ENCODE results near the gene IL19.

DNA sequence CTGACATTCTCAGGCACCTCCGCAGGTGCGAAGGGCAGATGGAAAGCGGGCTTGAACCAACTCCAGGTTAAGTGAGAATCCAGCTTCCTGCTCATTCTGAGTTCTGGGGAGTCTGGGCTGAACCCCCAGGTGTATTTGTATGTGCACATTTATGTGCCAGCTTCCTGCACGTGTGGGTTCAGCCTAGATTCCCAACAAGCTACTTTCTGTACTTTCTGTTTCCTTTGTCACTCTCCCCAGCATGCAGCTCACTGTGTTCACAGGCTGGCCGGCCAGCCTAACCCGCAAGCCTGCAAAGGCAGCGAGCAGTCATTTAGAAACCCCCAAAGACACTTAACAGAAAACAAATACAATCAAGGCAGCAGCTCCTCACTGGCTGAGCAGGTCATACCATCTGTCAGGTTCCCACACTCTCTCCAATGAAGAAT, 1.3 kb upstream of the IL19 start:
- TF ChIP-seq, protein P1, sequence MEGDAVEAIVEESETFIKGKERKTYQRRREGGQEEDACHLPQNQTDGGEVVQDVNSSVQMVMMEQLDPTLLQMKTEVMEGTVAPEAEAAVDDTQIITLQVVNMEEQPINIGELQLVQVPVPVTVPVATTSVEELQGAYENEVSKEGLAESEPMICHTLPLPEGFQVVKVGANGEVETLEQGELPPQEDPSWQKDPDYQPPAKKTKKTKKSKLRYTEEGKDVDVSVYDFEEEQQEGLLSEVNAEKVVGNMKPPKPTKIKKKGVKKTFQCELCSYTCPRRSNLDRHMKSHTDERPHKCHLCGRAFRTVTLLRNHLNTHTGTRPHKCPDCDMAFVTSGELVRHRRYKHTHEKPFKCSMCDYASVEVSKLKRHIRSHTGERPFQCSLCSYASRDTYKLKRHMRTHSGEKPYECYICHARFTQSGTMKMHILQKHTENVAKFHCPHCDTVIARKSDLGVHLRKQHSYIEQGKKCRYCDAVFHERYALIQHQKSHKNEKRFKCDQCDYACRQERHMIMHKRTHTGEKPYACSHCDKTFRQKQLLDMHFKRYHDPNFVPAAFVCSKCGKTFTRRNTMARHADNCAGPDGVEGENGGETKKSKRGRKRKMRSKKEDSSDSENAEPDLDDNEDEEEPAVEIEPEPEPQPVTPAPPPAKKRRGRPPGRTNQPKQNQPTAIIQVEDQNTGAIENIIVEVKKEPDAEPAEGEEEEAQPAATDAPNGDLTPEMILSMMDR (IDR thresholded peaks at IDR 0.05; ENCODE audit: insufficient read depth, low read length): no peak
- TF ChIP-seq, protein P2, sequence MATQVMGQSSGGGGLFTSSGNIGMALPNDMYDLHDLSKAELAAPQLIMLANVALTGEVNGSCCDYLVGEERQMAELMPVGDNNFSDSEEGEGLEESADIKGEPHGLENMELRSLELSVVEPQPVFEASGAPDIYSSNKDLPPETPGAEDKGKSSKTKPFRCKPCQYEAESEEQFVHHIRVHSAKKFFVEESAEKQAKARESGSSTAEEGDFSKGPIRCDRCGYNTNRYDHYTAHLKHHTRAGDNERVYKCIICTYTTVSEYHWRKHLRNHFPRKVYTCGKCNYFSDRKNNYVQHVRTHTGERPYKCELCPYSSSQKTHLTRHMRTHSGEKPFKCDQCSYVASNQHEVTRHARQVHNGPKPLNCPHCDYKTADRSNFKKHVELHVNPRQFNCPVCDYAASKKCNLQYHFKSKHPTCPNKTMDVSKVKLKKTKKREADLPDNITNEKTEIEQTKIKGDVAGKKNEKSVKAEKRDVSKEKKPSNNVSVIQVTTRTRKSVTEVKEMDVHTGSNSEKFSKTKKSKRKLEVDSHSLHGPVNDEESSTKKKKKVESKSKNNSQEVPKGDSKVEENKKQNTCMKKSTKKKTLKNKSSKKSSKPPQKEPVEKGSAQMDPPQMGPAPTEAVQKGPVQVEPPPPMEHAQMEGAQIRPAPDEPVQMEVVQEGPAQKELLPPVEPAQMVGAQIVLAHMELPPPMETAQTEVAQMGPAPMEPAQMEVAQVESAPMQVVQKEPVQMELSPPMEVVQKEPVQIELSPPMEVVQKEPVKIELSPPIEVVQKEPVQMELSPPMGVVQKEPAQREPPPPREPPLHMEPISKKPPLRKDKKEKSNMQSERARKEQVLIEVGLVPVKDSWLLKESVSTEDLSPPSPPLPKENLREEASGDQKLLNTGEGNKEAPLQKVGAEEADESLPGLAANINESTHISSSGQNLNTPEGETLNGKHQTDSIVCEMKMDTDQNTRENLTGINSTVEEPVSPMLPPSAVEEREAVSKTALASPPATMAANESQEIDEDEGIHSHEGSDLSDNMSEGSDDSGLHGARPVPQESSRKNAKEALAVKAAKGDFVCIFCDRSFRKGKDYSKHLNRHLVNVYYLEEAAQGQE (IDR thresholded peaks at IDR 0.05; ENCODE audit: insufficient replicate concordance, low read depth): no peak
- no peak for TF ChIP-seq POLR2AphosphoS5 (IDR thresholded peaks at IDR 0.05; ENCODE audit: low read depth)
- TF ChIP-seq GABPA (IDR thresholded peaks at IDR 0.05; ENCODE audit: low read depth): no peak
- TF ChIP-seq SPI1 (IDR thresholded peaks at IDR 0.05; ENCODE audit: borderline replicate concordance, low read depth): no peak
